Gastrocnemius medialis (tissue), 4 donors: ENCODE measurements around the gene TPSAB1. TPM values are rescaled to one million over a fixed set of nuclear protein-coding genes. Genes with fewer than 3 reads are reported as not detected.

ENCODE experiments used
- ATAC-seq, 2 donors: fragments of 150-250 bp; one replicate each; pipeline ENCODE4 v1.9.1; 2016
- DNase-seq, 2 donors: peaks; one replicate each; pipeline ENCODE4 v3.0.0-alpha.2; 2019
- H3K27ac ChIP-seq, 4 donors: fragments of 200-600 bp; sonication (generic); 1 replicate in 1 of 4; 2 replicates in 3 of 4; pipeline ENCODE4 v1.5.1; 2016 to 2018; ENCODE audit warnings: mild to moderate bottlenecking in 2 of 4, moderate library complexity in 1 of 4
- H3K27me3 ChIP-seq, 3 donors: fragments of 200-600 bp; sonication (generic) in 2 of 3; 1 replicate in 1 of 3; 2 replicates in 2 of 3; pipeline versions ENCODE4 v1.5.1 to v1.6.0; 2016 to 2019; ENCODE audit warnings: mild to moderate bottlenecking in 1 of 3, moderate library complexity in 1 of 3
- H3K36me3 ChIP-seq, 2 donors: fragments of 200-600 bp; sonication (generic) in 1 of 2; one replicate each; pipeline ENCODE4 v1.5.1; 2017 to 2018
- H3K4me1 ChIP-seq, 2 donors: fragments of 200-600 bp; sonication (generic) in 1 of 2; one replicate each; pipeline ENCODE4 v1.5.1; 2016 to 2017; ENCODE audit warnings: mild to moderate bottlenecking in 2 of 2
- H3K4me3 ChIP-seq, 4 donors: fragments of 200-600 bp; sonication (generic) in 3 of 4; 1 replicate in 1 of 4; 2 replicates in 3 of 4; pipeline ENCODE4 v1.5.1; 2016 to 2019; ENCODE audit warnings: mild to moderate bottlenecking in 2 of 4
- H3K9me3 ChIP-seq, 3 donors: fragments of 200-600 bp; sonication (generic) in 2 of 3; 1 replicate in 1 of 3; 2 replicates in 2 of 3; pipeline ENCODE4 v1.5.1; 2016 to 2019
- POLR2A ChIP-seq, 2 donors: fragments of 450-650 bp; IDR thresholded peaks; one replicate each; pipeline ENCODE4 v1.6.1; 2017; ENCODE audit warnings: antibody characterized with exemption in 2 of 2, mild to moderate bottlenecking in 2 of 2, moderate library complexity in 2 of 2
- in situ Hi-C, 4 donors: fragments of 200-750 bp; cut with MboI; loops; one replicate each; pipeline versions ENCODE4 v1.15.0 to v1.8.0; 2017; ENCODE audit warnings: low sequenced_read_pairs in 4 of 4
- intact Hi-C: fragments of 100-400 bp; cut with DNase I; formaldehyde crosslinking; loops from one replicate; pipeline ENCODE4 v1.15.1; 2023; ENCODE audit warnings: low total_unique reads
- total RNA-seq, 4 donors: library from RNA; depleted of rRNA; stranded (reverse); fragments of >200 nt; gene quantifications; one replicate each; pipeline versions ENCODE4 v1.1.0 to v1.2.3, GENCODE V29; 2016
- TF ChIP-seq, protein P1 (sequence below), 5 experiments: fragments of 450-650 bp in 3 of 5; fragments of 200-600 bp in 2 of 5; sonication (generic) in 2 of 5; IDR thresholded peaks in 4 of 5; conservative IDR thresholded peaks in 1 of 5; 1 replicate in 4 of 5; 2 replicates in 1 of 5; pipeline ENCODE4 v1.5.1; 2016 to 2019; ENCODE audit warnings: antibody characterized with exemption in 5 of 5, mild to moderate bottlenecking in 3 of 5, moderate library complexity in 3 of 5

The TPSAB1 gene
- total RNA-seq, 4 donors from 2014 or later, result 3.3 to 14.9 (median 7.8) TPM

DNA sequence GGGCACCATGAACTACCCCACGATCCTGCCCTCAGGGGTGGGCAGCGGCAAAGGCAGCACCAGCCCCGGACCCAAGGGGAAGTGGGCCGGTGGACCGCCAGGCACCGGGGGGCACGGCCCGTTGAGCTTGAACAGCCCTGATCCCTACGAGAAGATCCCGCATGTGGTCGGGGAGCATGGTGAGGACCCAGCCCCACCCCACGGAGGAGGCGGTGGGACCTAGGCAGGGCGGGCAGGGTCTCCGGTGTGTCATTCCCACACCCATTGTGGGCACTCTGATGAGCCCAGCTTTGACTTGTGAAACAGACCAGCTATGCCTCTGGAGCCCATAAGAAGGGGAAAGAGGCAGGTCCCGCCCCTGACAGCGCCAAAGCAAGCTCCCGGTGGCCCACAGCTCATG is 38.2 kb upstream of the TPSAB1 start:
- no peak for DNase-seq
- no peak for TF ChIP-seq POLR2A (IDR thresholded peaks at IDR 0.05)
- TF ChIP-seq, protein P1, sequence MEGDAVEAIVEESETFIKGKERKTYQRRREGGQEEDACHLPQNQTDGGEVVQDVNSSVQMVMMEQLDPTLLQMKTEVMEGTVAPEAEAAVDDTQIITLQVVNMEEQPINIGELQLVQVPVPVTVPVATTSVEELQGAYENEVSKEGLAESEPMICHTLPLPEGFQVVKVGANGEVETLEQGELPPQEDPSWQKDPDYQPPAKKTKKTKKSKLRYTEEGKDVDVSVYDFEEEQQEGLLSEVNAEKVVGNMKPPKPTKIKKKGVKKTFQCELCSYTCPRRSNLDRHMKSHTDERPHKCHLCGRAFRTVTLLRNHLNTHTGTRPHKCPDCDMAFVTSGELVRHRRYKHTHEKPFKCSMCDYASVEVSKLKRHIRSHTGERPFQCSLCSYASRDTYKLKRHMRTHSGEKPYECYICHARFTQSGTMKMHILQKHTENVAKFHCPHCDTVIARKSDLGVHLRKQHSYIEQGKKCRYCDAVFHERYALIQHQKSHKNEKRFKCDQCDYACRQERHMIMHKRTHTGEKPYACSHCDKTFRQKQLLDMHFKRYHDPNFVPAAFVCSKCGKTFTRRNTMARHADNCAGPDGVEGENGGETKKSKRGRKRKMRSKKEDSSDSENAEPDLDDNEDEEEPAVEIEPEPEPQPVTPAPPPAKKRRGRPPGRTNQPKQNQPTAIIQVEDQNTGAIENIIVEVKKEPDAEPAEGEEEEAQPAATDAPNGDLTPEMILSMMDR (IDR thresholded peaks at IDR 0.05 in 4 of 5, conservative IDR thresholded peaks at IDR 0.05 in 1 of 5), result no peak
- intact Hi-C loops, result no loop called here
- no peaks in the 10 kb centered on the region for H3K9me3 ChIP-seq
- H3K4me1 ChIP-seq, result no peaks in the 10 kb centered on the region
- no peak overlapping the region for H3K27ac ChIP-seq
- in situ Hi-C loops, result no loop called here
- ATAC-seq, result no peak
- no peaks in the 10 kb centered on the region for H3K36me3 ChIP-seq
- H3K27me3 ChIP-seq, result peaks cover 0 to 6% (median 3%) of the 10 kb centered on the region in 3 donors
- no peak overlapping the region for H3K4me3 ChIP-seq

- in situ Hi-C loops, result no loop called here
- intact Hi-C loops, result no loop called here
- DNase-seq (no peak), ATAC-seq (no peak)
- no peak overlapping the region for H3K27ac ChIP-seq
- H3K27me3 ChIP-seq, result peaks cover 0 to 6% (median 0%) of the 10 kb centered on the region in 3 donors
- H3K9me3 ChIP-seq, result no peaks in the 10 kb centered on the region
- no peaks in the 10 kb centered on the region for H3K4me1 ChIP-seq
- TF ChIP-seq, protein P1 (IDR thresholded peaks at IDR 0.05 in 4 of 5, conservative IDR thresholded peaks at IDR 0.05 in 1 of 5), result no peak
- TF ChIP-seq POLR2A (IDR thresholded peaks at IDR 0.05), result no peak
- no peak overlapping the region for H3K4me3 ChIP-seq
- H3K36me3 ChIP-seq, result no peaks in the 10 kb centered on the region
Measured at GRCh38 chr16:1204933-1205332, 35.6 kb upstream of the TPSAB1 start.

DNA sequence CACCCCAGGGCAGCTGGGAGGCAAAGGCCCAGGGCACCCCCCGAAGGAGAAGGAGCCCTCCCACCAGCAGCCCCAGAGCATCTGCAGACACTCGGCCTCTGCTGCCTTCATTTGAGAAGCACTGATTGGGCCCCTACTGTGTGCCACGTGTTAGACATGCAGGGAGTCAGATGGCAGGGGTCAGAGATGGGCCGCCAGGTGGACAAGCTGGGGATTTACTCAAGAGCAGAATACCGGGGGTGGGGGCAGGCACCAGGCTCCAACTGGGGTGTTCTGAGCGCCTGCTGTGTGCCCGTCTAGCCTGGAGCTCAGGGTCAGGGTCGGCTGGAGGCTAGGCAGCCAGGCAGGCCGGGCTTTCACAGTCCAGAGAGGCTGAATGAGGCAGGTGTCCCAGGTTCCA is 34.2 kb upstream of the TPSAB1 start:
- Histone ChIP-seq H3K9me3 (no peaks in the 10 kb centered on the region), H3K27ac (no peak overlapping the region), H3K4me1 (no peaks in the 10 kb centered on the region), H3K27me3 (peaks cover 0 to 6% (median 0%) of the 10 kb centered on the region in 3 donors), H3K36me3 (no peaks in the 10 kb centered on the region), H3K4me3 (no peak overlapping the region)
- TF ChIP-seq POLR2A (IDR thresholded peaks at IDR 0.05), result no peak
- TF ChIP-seq, protein P1 (IDR thresholded peaks at IDR 0.05 in 4 of 5, conservative IDR thresholded peaks at IDR 0.05 in 1 of 5), result no peak
- intact Hi-C loops (no loop called here), in situ Hi-C loops (no loop called here)
- DNase-seq, result no peak
- no peak for ATAC-seq

GRCh38 chr16:1206786-1207185 is 33.7 kb upstream of the TPSAB1 start:
- in situ Hi-C loops, result no loop called here
- Histone ChIP-seq H3K27ac (no peak overlapping the region), H3K4me3 (no peak overlapping the region), H3K27me3 (peaks cover 0 to 6% (median 0%) of the 10 kb centered on the region in 3 donors), H3K9me3 (no peaks in the 10 kb centered on the region), H3K36me3 (no peaks in the 10 kb centered on the region), H3K4me1 (no peaks in the 10 kb centered on the region)
- ATAC-seq, result no peak
- no peak for DNase-seq
- intact Hi-C loops, result no loop called here
- TF ChIP-seq, protein P1 (IDR thresholded peaks at IDR 0.05 in 4 of 5, conservative IDR thresholded peaks at IDR 0.05 in 1 of 5), result no peak
- TF ChIP-seq POLR2A (IDR thresholded peaks at IDR 0.05), result no peak

DNA sequence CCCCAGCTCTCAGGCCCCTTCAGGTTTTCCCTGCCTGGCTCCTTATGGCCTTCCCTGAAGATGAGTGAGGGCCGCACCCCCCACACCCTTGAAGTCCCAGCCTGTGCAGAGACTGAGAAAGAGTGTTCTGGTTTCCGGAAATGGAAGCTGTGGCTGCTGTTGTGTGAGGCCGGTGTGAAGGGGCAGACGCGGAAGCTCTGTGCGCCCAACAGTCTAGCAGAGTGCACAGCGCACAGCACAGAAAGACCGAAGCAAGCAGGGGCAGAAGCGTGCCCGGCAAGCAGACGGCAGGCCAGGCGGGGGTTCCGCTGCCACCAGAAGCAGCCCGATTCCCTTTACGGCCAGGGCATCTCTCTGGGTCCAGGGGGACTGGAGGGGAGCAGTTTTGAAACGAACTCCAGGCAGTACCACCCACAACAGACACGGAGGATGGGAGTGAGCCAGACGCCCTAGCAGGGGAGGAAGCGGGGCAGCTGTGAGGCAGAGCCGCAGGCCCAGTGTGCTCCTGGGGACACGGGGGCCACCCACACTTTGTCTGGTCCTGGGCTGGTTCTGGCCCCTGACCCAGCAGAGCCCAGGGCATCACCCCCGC is 32.2 kb upstream of the TPSAB1 start:
- no peak overlapping the region for H3K4me3 ChIP-seq
- H3K4me1 ChIP-seq, result no peaks in the 10 kb centered on the region
- H3K27ac ChIP-seq, result no peak overlapping the region
- no peak for TF ChIP-seq POLR2A (IDR thresholded peaks at IDR 0.05)
- TF ChIP-seq, protein P1 (IDR thresholded peaks at IDR 0.05 in 4 of 5, conservative IDR thresholded peaks at IDR 0.05 in 1 of 5), result no peak
- no peaks in the 10 kb centered on the region for H3K9me3 ChIP-seq
- no peaks in the 10 kb centered on the region for H3K36me3 ChIP-seq
- no peaks in the 10 kb centered on the region for H3K27me3 ChIP-seq
- ATAC-seq (no peak), DNase-seq (no peak)
- in situ Hi-C loops, result no loop called here
- intact Hi-C loops, result no loop called here
